H1 (cell line): Measurements from ENCODE around the gene CES4A. TPM values are rescaled to one million over a fixed set of nuclear protein-coding genes. Genes with fewer than 3 reads are reported as not detected.

ENCODE experiments used
- CBX8 ChIP-seq: fragments of 300-800, 300-1000 bp; sonication (generic); IDR thresholded peaks from 2 replicates; pipeline ENCODE4 v1.7.1; 2016; ENCODE audit warnings: low read depth, low read length, borderline replicate concordance
- CEBPB ChIP-seq: IDR thresholded peaks from 2 replicates; pipeline ENCODE4 v1.6.1; 2012; ENCODE audit warnings: low read depth, low read length
- EGR1 ChIP-seq: IDR thresholded peaks from 2 replicates; pipeline ENCODE4 v1.6.1; 2011; ENCODE audit warnings: low read depth, low read length, borderline replicate concordance
- EP300 ChIP-seq, 2 experiments: IDR thresholded peaks; 1 replicate in 1 of 2; 2 replicates in 1 of 2; pipeline ENCODE4 v1.6.1; 2011 to 2012; ENCODE audit warnings: low read depth in 2 of 2, low read length in 2 of 2, mild to moderate bottlenecking in 2 of 2, borderline replicate concordance in 1 of 2, inconsistent platforms in 1 of 2, moderate library complexity in 1 of 2
- FOSL1 ChIP-seq: IDR thresholded peaks from 2 replicates; pipeline ENCODE4 v1.6.1; 2011; ENCODE audit warnings: mild to moderate bottlenecking, low read depth, low read length, moderate library complexity; ENCODE audit not compliant: insufficient read depth
- HDAC2 ChIP-seq, 2 experiments: fragments of 300-600 bp in 1 of 2; sonication (generic) in 1 of 2; IDR thresholded peaks; 2 replicates each; pipeline ENCODE4 v1.6.1; 2011 to 2012; ENCODE audit warnings: low read depth in 2 of 2, low read length in 2 of 2, mild to moderate bottlenecking in 2 of 2, moderate library complexity in 2 of 2, borderline replicate concordance in 1 of 2, inconsistent platforms in 1 of 2
- NANOG ChIP-seq: IDR thresholded peaks from 2 replicates; pipeline ENCODE4 v1.6.1; 2011; ENCODE audit warnings: low read length, low read depth, mild to moderate bottlenecking, inconsistent platforms; ENCODE audit not compliant: insufficient read depth, poor library complexity, severe bottlenecking
- SIN3A ChIP-seq, 2 experiments: IDR thresholded peaks in 1 of 2; conservative IDR thresholded peaks in 1 of 2; 2 replicates each; pipeline ENCODE4 v1.6.1; 2011 to 2012; ENCODE audit warnings: low read length in 2 of 2, improper control_type of control experiment in 1 of 2, low read depth in 1 of 2, mild to moderate bottlenecking in 1 of 2
- SIX5 ChIP-seq: IDR thresholded peaks from 2 replicates; pipeline ENCODE4 v1.6.1; 2011; ENCODE audit warnings: mild to moderate bottlenecking, low read depth, low read length
- ZNF274 ChIP-seq: IDR thresholded peaks from 2 replicates; pipeline ENCODE4 v1.7.0; 2012; ENCODE audit warnings: low read length, borderline replicate concordance; ENCODE audit errors: extremely low read depth
- polyA plus RNA-seq, 7 experiments: library from polyadenylated mRNA; depleted of rRNA in 3 of 7; stranded (reverse) in 5 of 7; unstranded in 2 of 7; fragments of >200 nt in 5 of 7; fragments of 200-250 nt in 2 of 7; gene quantifications; 1 replicate in 5 of 7; 2 replicates in 1 of 7; 4 replicates in 1 of 7; pipeline versions ENCODE4 v1.2.1 to v1.2.3, GENCODE V29; 2011 to 2013; ENCODE audit warnings: missing spikeins in 2 of 7, mixed read lengths in 2 of 7
- total RNA-seq: library from RNA; stranded (reverse); fragmentation: NEBNext Ultra II Directional; extraction: Animal tissue kit (Norgen Biotek cat#: 25700); gene quantifications from 2 replicates; pipeline ENCODE4 v1.2.1, GENCODE V29; 2021
- TF ChIP-seq, protein P1 (sequence below): IDR thresholded peaks from 2 replicates; pipeline ENCODE4 v1.6.1; 2012; ENCODE audit warnings: inconsistent platforms
- TF ChIP-seq, protein P2 (sequence below): IDR thresholded peaks from 2 replicates; pipeline ENCODE4 v1.6.1; 2012; ENCODE audit warnings: inconsistent platforms

CES4A gene
- total and polyA plus RNA-seq, 2 of the 8 experiments (the other 6 are each of a cell fraction or from before 2014, with no cell fraction given) = 0.93 to 1.5 TPM

DNA sequence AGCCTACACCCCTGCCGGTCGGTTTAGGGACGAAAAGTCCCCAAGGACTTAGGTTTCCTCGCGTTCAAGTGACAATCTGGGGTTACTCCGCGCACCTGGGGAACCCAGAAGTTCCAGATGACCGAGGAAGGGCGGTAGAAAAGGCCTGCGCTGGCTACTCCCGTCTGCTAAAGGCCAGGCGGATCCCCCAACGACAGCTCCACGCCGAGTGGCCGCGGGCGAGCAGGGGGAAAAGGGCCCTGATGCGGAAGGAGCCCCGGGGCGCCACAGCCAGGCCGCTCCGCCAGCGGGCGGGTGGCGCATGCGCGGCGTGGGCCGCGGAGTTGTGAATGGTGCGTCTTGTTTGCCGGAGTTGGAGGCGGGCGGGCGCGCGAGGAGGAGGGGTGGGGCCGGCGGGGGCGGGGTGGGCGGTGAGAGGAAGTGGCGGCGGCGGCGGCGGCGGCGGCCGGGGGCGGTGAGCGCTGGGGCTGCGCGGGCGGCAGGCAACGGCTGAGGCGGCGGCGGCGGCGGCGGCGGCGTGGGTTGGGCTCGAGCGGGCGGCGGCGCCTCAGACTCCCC lies 40.4 kb downstream of the CES4A start, which contains the start of gene CBFB (continued):
- TF ChIP-seq FOSL1 = no peak
- TF ChIP-seq CEBPB = no peak
- no peak for TF ChIP-seq SIN3A (conservative IDR thresholded peaks at IDR 0.05 in 1 of 2, IDR thresholded peaks at IDR 0.05 in 1 of 2; ENCODE audit: low read depth in 1 of 2, low read length in 2 of 2)
- TF ChIP-seq ZNF274 = no peak
- TF ChIP-seq, protein P1, sequence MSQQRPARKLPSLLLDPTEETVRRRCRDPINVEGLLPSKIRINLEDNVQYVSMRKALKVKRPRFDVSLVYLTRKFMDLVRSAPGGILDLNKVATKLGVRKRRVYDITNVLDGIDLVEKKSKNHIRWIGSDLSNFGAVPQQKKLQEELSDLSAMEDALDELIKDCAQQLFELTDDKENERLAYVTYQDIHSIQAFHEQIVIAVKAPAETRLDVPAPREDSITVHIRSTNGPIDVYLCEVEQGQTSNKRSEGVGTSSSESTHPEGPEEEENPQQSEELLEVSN = no peak; the same call in none of the 2 replicates
- no peak for TF ChIP-seq HDAC2 (IDR thresholded peaks at IDR 0.05; ENCODE audit: borderline replicate concordance in 1 of 2, low read depth in 2 of 2, low read length in 2 of 2)
- TF ChIP-seq NANOG = no peak
- no peak for TF ChIP-seq EP300 (IDR thresholded peaks at IDR 0.05; ENCODE audit: borderline replicate concordance in 1 of 2, low read depth in 2 of 2, low read length in 2 of 2)
- TF ChIP-seq SIX5 = no peak
- TF ChIP-seq, protein P2, sequence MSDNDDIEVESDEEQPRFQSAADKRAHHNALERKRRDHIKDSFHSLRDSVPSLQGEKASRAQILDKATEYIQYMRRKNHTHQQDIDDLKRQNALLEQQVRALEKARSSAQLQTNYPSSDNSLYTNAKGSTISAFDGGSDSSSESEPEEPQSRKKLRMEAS = no peak
- no peak for TF ChIP-seq EGR1
- TF ChIP-seq CBX8 = no peak
